SK-MEL-5 (cell line): ENCODE measurements around the gene TNRC18. TPM values are rescaled to one million over a fixed set of nuclear protein-coding genes. Genes with fewer than 3 reads are reported as not detected.
"Not testable (repeated sequence)": the region's sequence is repeated elsewhere in the genome, so short reads cannot be mapped to it uniquely, and the experiment has no call there.

Experiments
- DNase-seq: peaks from one replicate; pipeline ENCODE4 v3.0.0-alpha.2; 2016; ENCODE audit warnings: low read depth, low spot score
- in situ Hi-C: cut with HindIII; loops from 2 replicates; pipeline ENCODE4 v1.10.0; 2016; ENCODE audit warnings: low sequenced_read_pairs, high pct_unique_total_duplicates, low pct_unique_long_range_greater_than_20kb
- total RNA-seq: library from RNA; depleted of rRNA; stranded (reverse); fragments of >200 nt; shearing (Covaris generic); gene quantifications from 2 replicates; pipeline ENCODE4 v1.2.3, GENCODE V29; 2014

TNRC18 gene
- total RNA-seq, 1 experiment from 2014 or later, result 40.8 TPM

- no peak for DNase-seq
- in situ Hi-C loops, result no loop called here
Measured at GRCh38 chr7:5373300-5373699, 50.3 kb downstream of the TNRC18 start.

GRCh38 chr7:5370454-5371353 is 52.9 kb downstream of the TNRC18 start:
- no peak for DNase-seq
- in situ Hi-C loops, result no loop called here

- no peak for DNase-seq
- in situ Hi-C loops, result no loop called here
Measured at GRCh38 chr7:5367661-5368060, 56.0 kb downstream of the TNRC18 start.

GRCh38 chr7:5365976-5366625 is 57.5 kb downstream of the TNRC18 start:
- peak; percentile 94 for DNase-seq
- in situ Hi-C loops, result not testable (repeated sequence)

GRCh38 chr7:5363729-5364128 is 59.9 kb downstream of the TNRC18 start:
- no peak for DNase-seq
- in situ Hi-C loops, result no loop called here

- DNase-seq, result no peak
- in situ Hi-C loops, result no loop called here
Measured at GRCh38 chr7:5362466-5362865, 61.2 kb downstream of the TNRC18 start.

- no peak for DNase-seq
- in situ Hi-C loops, result no loop called here
Measured at GRCh38 chr7:5361446-5362127, 62.0 kb downstream of the TNRC18 start.

- in situ Hi-C loops, result no loop called here
- no peak for DNase-seq
Measured at GRCh38 chr7:5360971-5361370, 62.7 kb downstream of the TNRC18 start.

- in situ Hi-C loops, result no loop called here
- DNase-seq, result no peak
Measured at GRCh38 chr7:5360451-5360850, 63.2 kb downstream of the TNRC18 start.

GRCh38 chr7:5360021-5360420 is 63.6 kb downstream of the TNRC18 start:
- DNase-seq, in situ Hi-C loops: not testable (repeated sequence)

- in situ Hi-C loops, result no loop called here
- DNase-seq, result no peak
Measured at GRCh38 chr7:5359344-5359743, 64.3 kb downstream of the TNRC18 start.

- in situ Hi-C loops, result no loop called here
- no peak for DNase-seq
Measured at GRCh38 chr7:5357951-5358350, 65.7 kb downstream of the TNRC18 start.

GRCh38 chr7:5356751-5357119 is 66.9 kb downstream of the TNRC18 start:
- DNase-seq, result no peak
- in situ Hi-C loops, result no loop called here

GRCh38 chr7:5354460-5355232 is 69.0 kb downstream of the TNRC18 start:
- in situ Hi-C loops, result no loop called here
- no peak for DNase-seq

- no peak for DNase-seq
- in situ Hi-C loops, result no loop called here
Measured at GRCh38 chr7:5352440-5353010, 71.1 kb downstream of the TNRC18 start.

- in situ Hi-C loops, result no loop called here
- DNase-seq, result no peak
Measured at GRCh38 chr7:5351507-5352265, 71.9 kb downstream of the TNRC18 start.
